Suprapubic skin (tissue), 4 donors: ENCODE results near the gene TFAP2A. TPM values are rescaled to one million over a fixed set of nuclear protein-coding genes. Genes with fewer than 3 reads are reported as not detected.

Experiments used
- DNase-seq, 2 donors: peaks; one replicate each; pipeline ENCODE4 v3.0.0-alpha.2; 2019; ENCODE audit warnings: low spot score in 2 of 2
- H3K27ac ChIP-seq: fragments of 200-600 bp; sonication (generic); one replicate; pipeline ENCODE4 v1.5.1; 2019
- H3K27me3 ChIP-seq: fragments of 200-600 bp; sonication (generic); one replicate; pipeline ENCODE4 v1.5.1; 2019
- H3K36me3 ChIP-seq: fragments of 200-600 bp; sonication (generic); one replicate; pipeline ENCODE4 v1.5.1; 2019
- H3K4me1 ChIP-seq: fragments of 200-600 bp; sonication (generic); one replicate; pipeline ENCODE4 v1.5.1; 2019
- H3K4me3 ChIP-seq: fragments of 200-600 bp; sonication (generic); one replicate; pipeline ENCODE4 v1.5.1; 2019; ENCODE audit warnings: mild to moderate bottlenecking
- H3K9me3 ChIP-seq: fragments of 200-600 bp; sonication (generic); one replicate; pipeline ENCODE4 v1.5.1; 2019
- EP300 ChIP-seq: sonication (generic); formaldehyde crosslinking; IDR thresholded peaks from one replicate; pipeline ENCODE4 v1.6.1; 2017; ENCODE audit warnings: antibody characterized with exemption
- POLR2A ChIP-seq, 2 donors: fragments of 450-650 bp; IDR thresholded peaks; one replicate each; pipeline ENCODE4 v1.6.1; 2017; ENCODE audit warnings: antibody characterized with exemption in 2 of 2, mild to moderate bottlenecking in 2 of 2, moderate library complexity in 2 of 2
- POLR2AphosphoS5 ChIP-seq, 3 donors: sonication (generic); formaldehyde crosslinking; IDR thresholded peaks; one replicate each; pipeline ENCODE4 v1.6.1; 2017; ENCODE audit warnings: antibody characterized with exemption in 3 of 3
- WGBS: methylation state at CpG from one replicate; pipeline ENCODE4 v1.1.5; 2018; 5-methylcytosine and 5-hydroxymethylcytosine counted together
- total RNA-seq, 4 donors: library from RNA; depleted of rRNA; stranded (reverse); fragments of >200 nt; gene quantifications; one replicate each; pipeline ENCODE4 v1.1.0, GENCODE V29; 2016
- TF ChIP-seq, protein P1 (sequence below), 2 donors: fragments of 200-600 bp in 1 of 2; fragments of 450-650 bp in 1 of 2; sonication (generic) in 1 of 2; IDR thresholded peaks; one replicate each; pipeline ENCODE4 v1.5.1; 2016 to 2019; ENCODE audit warnings: antibody characterized with exemption in 2 of 2, mild to moderate bottlenecking in 1 of 2, moderate library complexity in 1 of 2

The TFAP2A gene
- total RNA-seq, 4 donors from 2014 or later, result 86.7 to 135 (median 91.9) TPM

DNA sequence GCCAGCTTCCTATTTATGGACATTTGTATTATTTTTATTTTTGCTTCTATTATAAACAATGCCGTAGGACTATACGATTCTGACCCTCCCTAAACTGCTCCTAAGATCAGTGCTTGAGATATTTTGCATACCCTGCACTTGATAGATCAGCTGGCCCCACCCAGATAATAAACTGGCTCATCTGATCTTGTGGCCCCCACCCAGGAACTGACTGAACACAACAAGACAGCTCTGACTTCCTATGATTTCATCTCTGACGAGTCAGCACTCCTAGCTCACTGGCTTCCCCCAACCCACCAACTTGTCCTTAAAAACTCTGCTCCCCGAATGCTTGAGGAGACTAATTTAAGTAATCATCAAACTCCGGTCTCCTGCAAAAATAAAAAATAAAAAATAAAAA lies 34.9 kb upstream of the TFAP2A start:
- 67% methylated on average over 5 of the region's 5 CpGs for WGBS
- TF ChIP-seq, protein P1, sequence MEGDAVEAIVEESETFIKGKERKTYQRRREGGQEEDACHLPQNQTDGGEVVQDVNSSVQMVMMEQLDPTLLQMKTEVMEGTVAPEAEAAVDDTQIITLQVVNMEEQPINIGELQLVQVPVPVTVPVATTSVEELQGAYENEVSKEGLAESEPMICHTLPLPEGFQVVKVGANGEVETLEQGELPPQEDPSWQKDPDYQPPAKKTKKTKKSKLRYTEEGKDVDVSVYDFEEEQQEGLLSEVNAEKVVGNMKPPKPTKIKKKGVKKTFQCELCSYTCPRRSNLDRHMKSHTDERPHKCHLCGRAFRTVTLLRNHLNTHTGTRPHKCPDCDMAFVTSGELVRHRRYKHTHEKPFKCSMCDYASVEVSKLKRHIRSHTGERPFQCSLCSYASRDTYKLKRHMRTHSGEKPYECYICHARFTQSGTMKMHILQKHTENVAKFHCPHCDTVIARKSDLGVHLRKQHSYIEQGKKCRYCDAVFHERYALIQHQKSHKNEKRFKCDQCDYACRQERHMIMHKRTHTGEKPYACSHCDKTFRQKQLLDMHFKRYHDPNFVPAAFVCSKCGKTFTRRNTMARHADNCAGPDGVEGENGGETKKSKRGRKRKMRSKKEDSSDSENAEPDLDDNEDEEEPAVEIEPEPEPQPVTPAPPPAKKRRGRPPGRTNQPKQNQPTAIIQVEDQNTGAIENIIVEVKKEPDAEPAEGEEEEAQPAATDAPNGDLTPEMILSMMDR (IDR thresholded peaks at IDR 0.05), result no peak
- no peak for TF ChIP-seq POLR2A (IDR thresholded peaks at IDR 0.05)
- TF ChIP-seq POLR2AphosphoS5 (IDR thresholded peaks at IDR 0.05), result no peak
- no peak for TF ChIP-seq EP300
- H3K27me3 ChIP-seq, result no peaks in the 10 kb centered on the region
- H3K4me1 ChIP-seq, result peaks cover 11% of the 10 kb centered on the region
- H3K9me3 ChIP-seq, result no peaks in the 10 kb centered on the region
- H3K36me3 ChIP-seq, result no peaks in the 10 kb centered on the region
- no peak overlapping the region for H3K4me3 ChIP-seq
- no peak overlapping the region for H3K27ac ChIP-seq
- no peak for DNase-seq

DNA sequence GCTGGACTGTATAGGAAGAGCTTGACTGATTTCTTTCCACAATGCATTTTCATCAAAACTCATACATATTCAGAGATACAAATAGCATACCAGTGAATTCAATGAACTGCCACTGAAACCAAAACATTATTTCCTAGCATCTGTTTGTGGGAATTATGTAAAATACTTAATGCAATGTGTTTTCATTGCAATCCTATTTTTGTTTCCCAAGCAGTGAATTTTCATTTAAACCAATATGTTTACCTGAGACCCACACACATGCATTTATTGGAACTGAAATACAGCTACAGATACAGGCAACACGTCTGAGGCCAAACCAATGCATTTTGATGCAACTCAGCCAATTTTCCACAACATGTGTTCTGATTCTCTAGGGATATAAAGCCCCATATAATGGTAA lies 33.2 kb upstream of the TFAP2A start:
- H3K4me3 ChIP-seq, result no peak overlapping the region
- H3K27ac ChIP-seq, result no peak overlapping the region
- H3K36me3 ChIP-seq, result no peaks in the 10 kb centered on the region
- TF ChIP-seq POLR2A (IDR thresholded peaks at IDR 0.05), result no peak
- no peak for TF ChIP-seq EP300
- TF ChIP-seq, protein P1 (IDR thresholded peaks at IDR 0.05), result no peak
- no peak for TF ChIP-seq POLR2AphosphoS5 (IDR thresholded peaks at IDR 0.05)
- no peak for DNase-seq
- H3K9me3 ChIP-seq, result no peaks in the 10 kb centered on the region
- H3K4me1 ChIP-seq, result peaks cover 11% of the 10 kb centered on the region
- WGBS, result 33% methylated on average over 1 of the region's 1 CpG
- H3K27me3 ChIP-seq, result no peaks in the 10 kb centered on the region

DNA sequence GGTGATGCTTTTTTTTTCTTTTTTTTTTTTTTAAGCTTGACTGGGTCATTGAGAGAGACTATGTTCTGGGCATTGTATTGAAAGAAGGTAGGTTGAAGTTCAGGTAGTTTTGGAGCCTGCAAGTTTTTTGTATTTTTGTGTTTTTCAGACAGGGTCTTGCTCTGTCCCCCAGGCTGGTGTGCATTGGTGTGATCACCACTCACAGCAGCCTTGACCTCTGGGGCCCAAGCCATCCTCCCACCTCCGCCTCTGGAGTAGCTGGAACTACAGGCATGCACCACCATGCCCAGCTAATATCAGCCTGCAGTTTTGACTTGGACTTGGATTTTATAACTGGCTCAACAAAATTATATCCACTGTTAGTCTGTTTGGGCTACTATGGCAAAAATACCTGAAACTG lies 31.7 kb upstream of the TFAP2A start:
- no peak overlapping the region for H3K4me3 ChIP-seq
- H3K27ac ChIP-seq, result no peak overlapping the region
- TF ChIP-seq POLR2AphosphoS5 (IDR thresholded peaks at IDR 0.05) (no peak), EP300 (no peak), POLR2A (IDR thresholded peaks at IDR 0.05) (no peak)
- TF ChIP-seq, protein P1 (IDR thresholded peaks at IDR 0.05), result no peak
- H3K27me3 ChIP-seq, result no peaks in the 10 kb centered on the region
- H3K9me3 ChIP-seq, result no peaks in the 10 kb centered on the region
- DNase-seq, result no peak
- H3K36me3 ChIP-seq, result no peaks in the 10 kb centered on the region
- 86% methylated on average over 1 of the region's 1 CpG for WGBS
- H3K4me1 ChIP-seq, result peaks cover 5% of the 10 kb centered on the region

DNA sequence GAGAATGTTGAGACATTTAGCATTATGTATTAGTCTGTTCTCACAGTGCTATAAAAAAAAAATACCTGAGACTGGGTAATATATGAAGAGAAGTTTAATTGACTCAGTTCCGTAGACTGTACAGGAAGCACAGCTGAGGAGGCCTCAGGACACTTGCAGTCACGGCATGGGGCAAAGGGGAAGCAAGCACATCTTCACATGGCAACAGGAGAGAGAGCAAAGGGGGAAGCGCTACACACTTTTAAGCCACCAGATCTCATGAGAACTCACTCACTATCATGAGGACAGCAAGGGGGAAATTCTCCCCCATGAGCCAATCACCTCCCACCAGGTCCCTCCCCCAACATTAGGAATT lies 26.8 kb upstream of the TFAP2A start:
- H3K4me1 ChIP-seq, result peaks cover 11% of the 10 kb centered on the region
- TF ChIP-seq EP300 (no peak), POLR2A (IDR thresholded peaks at IDR 0.05) (no peak), POLR2AphosphoS5 (IDR thresholded peaks at IDR 0.05) (no peak)
- TF ChIP-seq, protein P1 (IDR thresholded peaks at IDR 0.05), result no peak
- H3K36me3 ChIP-seq, result no peaks in the 10 kb centered on the region
- WGBS, result 51% methylated on average over 3 of the region's 3 CpGs
- H3K9me3 ChIP-seq, result no peaks in the 10 kb centered on the region
- no peak for DNase-seq
- peak overlapping the region; percentile 14 for H3K27ac ChIP-seq
- H3K4me3 ChIP-seq, result no peak overlapping the region
- H3K27me3 ChIP-seq, result no peaks in the 10 kb centered on the region

DNA sequence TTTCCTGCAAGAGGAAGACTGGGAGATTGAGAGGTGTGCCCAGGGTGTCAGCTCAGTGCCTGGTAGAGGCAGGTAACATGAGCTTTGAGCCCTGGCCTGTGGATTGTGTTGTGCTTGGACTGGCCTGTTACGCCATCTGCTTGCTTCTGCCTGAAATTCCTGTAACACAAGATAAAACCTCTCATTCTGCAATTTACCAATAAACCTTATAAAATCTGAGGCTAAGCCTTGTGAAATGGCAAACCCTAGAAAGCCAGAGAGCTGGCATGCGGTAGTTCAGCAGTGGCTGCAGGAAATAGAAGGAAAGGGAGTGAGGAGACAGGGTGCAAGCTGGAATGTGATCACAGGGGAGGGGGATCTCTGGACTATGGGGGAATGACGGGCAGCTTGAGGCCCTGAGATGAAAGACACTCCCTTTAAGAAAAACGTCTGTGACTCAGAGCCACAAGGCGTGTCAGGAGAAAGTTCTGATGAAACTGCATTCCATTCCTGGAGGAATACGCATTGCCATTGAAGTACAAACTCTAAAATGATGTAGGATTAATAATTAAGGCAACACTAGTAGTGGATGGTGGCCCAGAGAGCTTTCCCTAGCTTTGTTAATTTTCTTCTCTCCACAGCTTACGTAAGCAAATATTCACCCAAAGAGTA lies 26.3 kb upstream of the TFAP2A start:
- WGBS, result 31% methylated on average over 7 of the region's 7 CpGs
- H3K27ac ChIP-seq, result peak overlapping the region; percentile 61
- no peak overlapping the region for H3K4me3 ChIP-seq
- no peaks in the 10 kb centered on the region for H3K36me3 ChIP-seq
- no peaks in the 10 kb centered on the region for H3K27me3 ChIP-seq
- peaks cover 11% of the 10 kb centered on the region for H3K4me1 ChIP-seq
- no peaks in the 10 kb centered on the region for H3K9me3 ChIP-seq
- no peak for TF ChIP-seq EP300
- TF ChIP-seq, protein P1 (IDR thresholded peaks at IDR 0.05), result no peak
- no peak for TF ChIP-seq POLR2AphosphoS5 (IDR thresholded peaks at IDR 0.05)
- TF ChIP-seq POLR2A (IDR thresholded peaks at IDR 0.05), result no peak
- no peak for DNase-seq
